T-helper 17 cell (primary cell): ENCODE results near the gene RAVER2. TPM values are rescaled to one million over a fixed set of nuclear protein-coding genes. Genes with fewer than 3 reads are reported as not detected.
A peak's percentile ranks its signal among the peaks of the same experiment; 100 is the strongest.
"Not testable (repeated sequence)": the region's sequence is repeated elsewhere in the genome, so short reads cannot be mapped to it uniquely, and the experiment has no call there.

Experiments used
- ATAC-seq: fragments of 150-1000 bp; cut with Tn5 transposase; 2 replicates; pipeline ENCODE4 v1.10.0; 2021; ENCODE audit warnings: mild to moderate bottlenecking, moderate library complexity
- DNase-seq, 3 donors: peaks; one replicate each; pipeline versions ENCODE4 v3.0.0 to v3.0.0-alpha.2; 2020 to 2021
- H3K9me3 ChIP-seq: one replicate; pipeline ENCODE4 v1.7.0; 2013; ENCODE audit warnings: low read length, mild to moderate bottlenecking; ENCODE audit not compliant: control insufficient read depth, poor library complexity, severe bottlenecking
- H3K27ac Mint-ChIP-seq: one replicate; pipeline ENCODE4 v1.8.0; 2022; ENCODE audit warnings: mild to moderate bottlenecking, moderate library complexity, mixed read lengths
- H3K27me3 Mint-ChIP-seq: one replicate; pipeline ENCODE4 v1.8.0; 2022; ENCODE audit warnings: mixed read lengths
- H3K36me3 Mint-ChIP-seq: one replicate; pipeline ENCODE4 v1.8.0; 2022; ENCODE audit warnings: low read depth, mixed read lengths
- H3K4me1 Mint-ChIP-seq: one replicate; pipeline ENCODE4 v1.8.0; 2022; ENCODE audit warnings: mild to moderate bottlenecking, mixed read lengths
- H3K4me3 Mint-ChIP-seq: one replicate; pipeline ENCODE4 v1.8.0; 2022; ENCODE audit warnings: mild to moderate bottlenecking, moderate library complexity, mixed read lengths
- total RNA-seq, 4 donors: library from RNA in 2 of 4; stranded (reverse) in 2 of 4; gene quantifications; one replicate each; pipeline ENCODE4 v1.2.3 and lab custom pipeline; 2022 to 2026

The RAVER2 gene
- total RNA-seq: 1 to 10 TPM; 1.5 to 1.6 TPM
- total RNA-seq (lab: John Stamatoyannopoulos, UW): 2.9 to 4.7 reads per million in 2 donors

- H3K9me3 ChIP-seq: no peaks in the 10 kb centered on the region
- Mint-ChIP-seq H3K27ac (peak within 1 kb of the TSS; percentile 49), H3K36me3 (no peaks in the 10 kb centered on the region), H3K4me1 (peaks cover 19% of the 10 kb centered on the region), H3K27me3 (peaks cover 7% of the 10 kb centered on the region), H3K4me3 (peak within 1 kb of the TSS; percentile 90)
- DNase-seq: peak; percentile 27 to 50 (median 45)
- peak; percentile 84 for ATAC-seq
Measured at GRCh38 chr1:64744492-64745180, at the start of gene RAVER2. TSS of gene RAVER2 (plus strand) at chr1:64745075. CDS start at chr1:64745173, 98 bp downstream.

- no peak overlapping the region for H3K27ac Mint-ChIP-seq
- no peak for ATAC-seq
- H3K4me3 Mint-ChIP-seq: no peak overlapping the region
- peaks cover 63% of the 10 kb centered on the region for H3K27me3 Mint-ChIP-seq
- no peak for DNase-seq
- H3K4me1 Mint-ChIP-seq: peaks cover 4% of the 10 kb centered on the region
- H3K9me3 ChIP-seq: no peaks in the 10 kb centered on the region
- peaks cover 5% of the 10 kb centered on the region for H3K36me3 Mint-ChIP-seq
Measured at GRCh38 chr1:64696879-64697278, 48.0 kb upstream of the RAVER2 start.

- peaks cover 4% of the 10 kb centered on the region for H3K4me1 Mint-ChIP-seq
- H3K36me3 Mint-ChIP-seq: peaks cover 5% of the 10 kb centered on the region
- no peak overlapping the region for H3K27ac Mint-ChIP-seq
- peaks cover 57% of the 10 kb centered on the region for H3K27me3 Mint-ChIP-seq
- DNase-seq: no peak
- ATAC-seq: no peak
- no peaks in the 10 kb centered on the region for H3K9me3 ChIP-seq
- H3K4me3 Mint-ChIP-seq: no peak overlapping the region
Measured at GRCh38 chr1:64699327-64699726, 45.5 kb upstream of the RAVER2 start.

GRCh38 chr1:64701071-64701470 lies 43.8 kb upstream of the RAVER2 start:
- no peaks in the 10 kb centered on the region for H3K9me3 ChIP-seq
- Mint-ChIP-seq H3K27me3 (peaks cover 55% of the 10 kb centered on the region), H3K27ac (no peak overlapping the region), H3K4me1 (peaks cover 4% of the 10 kb centered on the region), H3K4me3 (no peak overlapping the region), H3K36me3 (peaks cover 5% of the 10 kb centered on the region)
- ATAC-seq (no peak), DNase-seq (no peak)

- no peak overlapping the region for H3K4me3 Mint-ChIP-seq
- H3K9me3 ChIP-seq: no peaks in the 10 kb centered on the region
- DNase-seq (no peak), ATAC-seq (no peak)
- H3K27ac Mint-ChIP-seq: no peak overlapping the region
- peaks cover 2% of the 10 kb centered on the region for H3K4me1 Mint-ChIP-seq
- H3K27me3 Mint-ChIP-seq: peaks cover 47% of the 10 kb centered on the region
- peaks cover 5% of the 10 kb centered on the region for H3K36me3 Mint-ChIP-seq
Measured at GRCh38 chr1:64701886-64702285, 43.0 kb upstream of the RAVER2 start.

GRCh38 chr1:64702670-64703069 lies 42.2 kb upstream of the RAVER2 start:
- peaks cover 42% of the 10 kb centered on the region for H3K27me3 Mint-ChIP-seq
- not testable (repeated sequence) for H3K36me3 Mint-ChIP-seq, ATAC-seq, H3K4me1 Mint-ChIP-seq, H3K9me3 ChIP-seq, H3K4me3 Mint-ChIP-seq, H3K27ac Mint-ChIP-seq, DNase-seq

- Mint-ChIP-seq H3K4me3 (no peak overlapping the region), H3K27ac (no peak overlapping the region), H3K4me1 (no peaks in the 10 kb centered on the region), H3K36me3 (peaks cover 5% of the 10 kb centered on the region), H3K27me3 (peaks cover 40% of the 10 kb centered on the region)
- H3K9me3 ChIP-seq: no peaks in the 10 kb centered on the region
- DNase-seq: no peak
- no peak for ATAC-seq
Measured at GRCh38 chr1:64703600-64703999, 41.3 kb upstream of the RAVER2 start.

GRCh38 chr1:64705591-64705990 lies 39.3 kb upstream of the RAVER2 start:
- Mint-ChIP-seq H3K4me1 (no peaks in the 10 kb centered on the region), H3K27me3 (peaks cover 21% of the 10 kb centered on the region), H3K36me3 (peaks cover 3% of the 10 kb centered on the region), H3K4me3 (no peak overlapping the region), H3K27ac (no peak overlapping the region)
- no peak for DNase-seq
- ATAC-seq: no peak
- no peaks in the 10 kb centered on the region for H3K9me3 ChIP-seq

GRCh38 chr1:64711266-64711665 lies 33.6 kb upstream of the RAVER2 start:
- DNase-seq (no peak), ATAC-seq (no peak)
- Mint-ChIP-seq H3K4me1 (peaks cover 2% of the 10 kb centered on the region), H3K4me3 (no peak overlapping the region), H3K36me3 (no peaks in the 10 kb centered on the region), H3K27ac (no peak overlapping the region), H3K27me3 (peaks cover 17% of the 10 kb centered on the region)
- H3K9me3 ChIP-seq: no peaks in the 10 kb centered on the region

GRCh38 chr1:64712049-64712448 lies 32.8 kb upstream of the RAVER2 start:
- no peak for ATAC-seq
- no peak overlapping the region for H3K4me3 Mint-ChIP-seq
- H3K27me3 Mint-ChIP-seq: peaks cover 19% of the 10 kb centered on the region
- H3K9me3 ChIP-seq: no peaks in the 10 kb centered on the region
- H3K36me3 Mint-ChIP-seq: no peaks in the 10 kb centered on the region
- DNase-seq: no peak
- H3K27ac Mint-ChIP-seq: no peak overlapping the region
- H3K4me1 Mint-ChIP-seq: peaks cover 2% of the 10 kb centered on the region

GRCh38 chr1:64715186-64715585 lies 29.7 kb upstream of the RAVER2 start:
- DNase-seq (no peak), ATAC-seq (no peak)
- no peaks in the 10 kb centered on the region for H3K9me3 ChIP-seq
- Mint-ChIP-seq H3K4me1 (peaks cover 2% of the 10 kb centered on the region), H3K36me3 (no peaks in the 10 kb centered on the region), H3K4me3 (no peak overlapping the region), H3K27me3 (peaks cover 24% of the 10 kb centered on the region), H3K27ac (no peak overlapping the region)

GRCh38 chr1:64721135-64721534 lies 23.7 kb upstream of the RAVER2 start:
- Mint-ChIP-seq H3K36me3 (peaks cover 6% of the 10 kb centered on the region), H3K4me1 (no peaks in the 10 kb centered on the region), H3K4me3 (no peak overlapping the region), H3K27me3 (peaks cover 64% of the 10 kb centered on the region), H3K27ac (no peak overlapping the region)
- no peaks in the 10 kb centered on the region for H3K9me3 ChIP-seq
- DNase-seq: no peak
- no peak for ATAC-seq

GRCh38 chr1:64721576-64722145 lies 23.2 kb upstream of the RAVER2 start:
- H3K4me1 Mint-ChIP-seq: no peaks in the 10 kb centered on the region
- H3K27ac Mint-ChIP-seq: no peak overlapping the region
- H3K9me3 ChIP-seq: no peaks in the 10 kb centered on the region
- no peak for DNase-seq
- no peak overlapping the region for H3K4me3 Mint-ChIP-seq
- peaks cover 6% of the 10 kb centered on the region for H3K36me3 Mint-ChIP-seq
- peaks cover 67% of the 10 kb centered on the region for H3K27me3 Mint-ChIP-seq
- ATAC-seq: no peak

GRCh38 chr1:64727861-64728260 lies 17.0 kb upstream of the RAVER2 start:
- DNase-seq: no peak
- H3K36me3 Mint-ChIP-seq: peaks cover 3% of the 10 kb centered on the region
- no peak overlapping the region for H3K4me3 Mint-ChIP-seq
- H3K9me3 ChIP-seq: no peaks in the 10 kb centered on the region
- ATAC-seq: no peak
- no peaks in the 10 kb centered on the region for H3K4me1 Mint-ChIP-seq
- no peak overlapping the region for H3K27ac Mint-ChIP-seq
- peaks cover 36% of the 10 kb centered on the region for H3K27me3 Mint-ChIP-seq
